Glomerular endothelial cell (primary cell): ENCODE results near the gene TMEM183A. TPM values are rescaled to one million over a fixed set of nuclear protein-coding genes. Genes with fewer than 3 reads are reported as not detected.

ENCODE experiments used
- DNase-seq: peaks from one replicate; pipeline ENCODE4 v3.0.0-alpha.2; 2011; ENCODE audit warnings: low read depth, low spot score; ENCODE audit errors: extremely low read depth
- total RNA-seq: library from RNA; depleted of rRNA; stranded (reverse); fragments of >200 nt; gene quantifications from 2 replicates; pipeline ENCODE4 v1.2.3, GENCODE V29; 2015

TMEM183A gene
- total RNA-seq, 1 donor from 2014 or later, result 58.7 TPM

GRCh38 chr1:203063287-203063686 is 56.1 kb downstream of the TMEM183A start:
- DNase-seq, result no peak

- DNase-seq, result no peak
Measured at GRCh38 chr1:203065191-203065590, 58.0 kb downstream of the TMEM183A start.

- no peak for DNase-seq
Measured at GRCh38 chr1:203065986-203066385, 58.8 kb downstream of the TMEM183A start.

GRCh38 chr1:203066965-203067364 is 59.8 kb downstream of the TMEM183A start:
- no peak for DNase-seq

- no peak for DNase-seq
Measured at GRCh38 chr1:203069030-203069747, 62.0 kb downstream of the TMEM183A start.

GRCh38 chr1:203072002-203072602 is 64.9 kb downstream of the TMEM183A start:
- no peak for DNase-seq

- DNase-seq, result no peak
Measured at GRCh38 chr1:203072911-203073310, 65.7 kb downstream of the TMEM183A start.

- DNase-seq, result no peak
Measured at GRCh38 chr1:203073469-203073868, 66.3 kb downstream of the TMEM183A start.

Other genes with a start within 250 kb of the TMEM183A start
- 58.6 and 96.4 TPM in 2 replicates for gene KDM5B, start 199.0 kb upstream of the TMEM183A start, total RNA-seq
- 6.0 TPM in 1 of 2 replicates, not detected in the other for gene PCAT6, start 196.4 kb upstream of the TMEM183A start, total RNA-seq
- 8.9 and 11.9 TPM in 2 replicates for gene RABIF, start 118.2 kb upstream of the TMEM183A start, total RNA-seq
- gene KLHL12, start 80.1 kb upstream of the TMEM183A start, total RNA-seq, result 20.4 and 22.1 TPM in 2 replicates
- 82.2 and 92.9 TPM in 2 replicates for gene ADIPOR1, start 49.1 kb upstream of the TMEM183A start, total RNA-seq
- 43.4 and 51.5 TPM in 2 replicates for gene CYB5R1, start 40.1 kb upstream of the TMEM183A start, total RNA-seq
- 0.29 and 6.8 TPM in 2 replicates for gene PPFIA4, start 19.1 kb downstream of the TMEM183A start, total RNA-seq
- gene MYOG, start 78.6 kb downstream of the TMEM183A start, total RNA-seq, result not detected in 2 replicates
- gene ADORA1, start 120.4 kb downstream of the TMEM183A start, total RNA-seq, result 8.6 TPM in 1 of 2 replicates, not detected in the other
- not detected in 2 replicates for gene MYBPH, start 168.5 kb downstream of the TMEM183A start, total RNA-seq
- 0.12 and 0.48 TPM in 2 replicates for gene CHI3L1, start 179.3 kb downstream of the TMEM183A start, total RNA-seq
- not detected in 2 replicates for gene CHIT1, start 222.3 kb downstream of the TMEM183A start, total RNA-seq